HEK293T (cell line): Measurements from ENCODE around the gene KIR3DL2.

Experiments used
- ARNT ChIP-seq: fragments of 450-650 bp; IDR thresholded peaks from 2 replicates; pipeline ENCODE4 v1.6.1; 2017; ENCODE audit warnings: mild to moderate bottlenecking
- BHLHE40 ChIP-seq: fragments of 450-650 bp; IDR thresholded peaks from 2 replicates; pipeline ENCODE4 v1.6.1; 2016; ENCODE audit warnings: mild to moderate bottlenecking, moderate library complexity, borderline replicate concordance
- ELF4 ChIP-seq: fragments of 450-650 bp; IDR thresholded peaks from 2 replicates; pipeline ENCODE4 v1.6.1; 2017; ENCODE audit warnings: antibody characterized with exemption
- FOXA1 ChIP-seq: fragments of 450-650 bp; IDR thresholded peaks from 2 replicates; pipeline ENCODE4 v1.6.1; 2016; ENCODE audit warnings: mild to moderate bottlenecking
- FOXK2 ChIP-seq: fragments of 450-650 bp; IDR thresholded peaks from 2 replicates; pipeline ENCODE4 v1.6.1; 2016; ENCODE audit warnings: mild to moderate bottlenecking
- FOXM1 ChIP-seq: fragments of 450-650 bp; IDR thresholded peaks from 2 replicates; pipeline ENCODE4 v1.6.1; 2017; ENCODE audit warnings: mild to moderate bottlenecking, borderline replicate concordance
- HDGF ChIP-seq: fragments of 450-650 bp; IDR thresholded peaks from 2 replicates; pipeline ENCODE4 v1.6.1; 2017; ENCODE audit warnings: antibody characterized with exemption, borderline replicate concordance
- L3MBTL2 ChIP-seq: fragments of 450-650 bp; conservative IDR thresholded peaks from 2 replicates; pipeline ENCODE4 v1.6.1; 2016; ENCODE audit warnings: mild to moderate bottlenecking
- NFRKB ChIP-seq: fragments of 450-650 bp; IDR thresholded peaks from 2 replicates; pipeline ENCODE4 v1.6.1; 2016; ENCODE audit warnings: mild to moderate bottlenecking, moderate library complexity
- PKNOX1 ChIP-seq: fragments of 450-650 bp; IDR thresholded peaks from 2 replicates; pipeline ENCODE4 v1.6.1; 2016
- SP1 ChIP-seq: fragments of 450-650 bp; IDR thresholded peaks from 2 replicates; pipeline ENCODE4 v1.6.1; 2017
- SUZ12 ChIP-seq: fragments of 450-650 bp; IDR thresholded peaks from 2 replicates; pipeline ENCODE4 v1.6.1; 2016; ENCODE audit warnings: mild to moderate bottlenecking
- TARDBP ChIP-seq: fragments of 450-650 bp; IDR thresholded peaks from 2 replicates; pipeline ENCODE4 v1.6.1; 2016

DNA sequence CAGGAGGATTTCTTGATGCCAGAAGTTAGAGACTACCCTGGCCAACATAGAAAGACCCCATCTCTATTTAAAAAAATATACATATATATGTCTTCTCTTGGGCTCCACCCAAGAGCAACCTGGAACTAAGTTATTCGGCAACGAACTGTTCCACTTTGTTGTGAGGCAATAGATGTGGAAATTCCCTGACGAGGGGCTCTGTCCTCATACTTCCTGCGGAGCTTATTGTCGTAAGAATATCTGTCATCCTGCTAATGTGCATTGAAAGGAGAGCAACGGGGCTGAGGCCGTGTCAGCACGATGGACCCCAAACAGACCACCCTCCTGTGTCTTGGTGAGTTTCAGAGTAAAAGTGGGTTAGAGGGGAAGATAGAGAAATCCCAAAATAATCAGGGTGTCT is 23.7 kb downstream of the KIR3DL2 start, which contains the start of gene FCAR:
- TF ChIP-seq SP1 (no peak), FOXM1 (no peak), ARNT (no peak), ELF4 (no peak), HDGF (no peak), SUZ12 (no peak), L3MBTL2 (no peak), TARDBP (no peak), FOXK2 (no peak), PKNOX1 (no peak), FOXA1 (no peak), BHLHE40 (no peak), NFRKB (no peak)
